DMS 273 treated with DMSO at 0.1 percent for 48 hours (cell line): ENCODE measurements around the gene PML.
A peak's percentile ranks its signal among the peaks of the same experiment; 100 is the strongest.
"Not testable (repeated sequence)": the region's sequence is repeated elsewhere in the genome, so short reads cannot be mapped to it uniquely, and the experiment has no call there.

ENCODE experiments used
- DNase-seq: peaks from one replicate; lab custom pipeline; 2025; lab: John Stamatoyannopoulos, UW

Gene PML

GRCh38 chr15:74040109-74040850 is 45.8 kb downstream of the PML start:
- no peak for DNase-seq

GRCh38 chr15:74041311-74041756 is 46.8 kb downstream of the PML start:
- no peak for DNase-seq

GRCh38 chr15:74041777-74042435 is 47.4 kb downstream of the PML start:
- no peak for DNase-seq

GRCh38 chr15:74042603-74043424 is 48.3 kb downstream of the PML start:
- DNase-seq = no peak

- no peak for DNase-seq
These were observed 49.1 kb downstream of the PML start for GRCh38 chr15:74043425-74044266.

- no peak for DNase-seq
These were observed 50.0 kb downstream of the PML start for GRCh38 chr15:74044267-74045110.

- DNase-seq = no peak
These were observed 50.7 kb downstream of the PML start for GRCh38 chr15:74045184-74045583.

GRCh38 chr15:74045636-74046274 is 51.2 kb downstream of the PML start:
- DNase-seq = no peak

- no peak for DNase-seq
These were observed 51.8 kb downstream of the PML start for GRCh38 chr15:74046275-74046674.

GRCh38 chr15:74050127-74050526 is 55.6 kb downstream of the PML start:
- DNase-seq = no peak

GRCh38 chr15:74050556-74051234 is 56.2 kb downstream of the PML start:
- DNase-seq = no peak

GRCh38 chr15:74052271-74053260 is 58.0 kb downstream of the PML start:
- DNase-seq = not testable (repeated sequence)

GRCh38 chr15:74053517-74053916 is 59.0 kb downstream of the PML start:
- no peak for DNase-seq

GRCh38 chr15:74053941-74054529 is 59.5 kb downstream of the PML start:
- peak; percentile 15 for DNase-seq

- DNase-seq = no peak
These were observed 61.3 kb downstream of the PML start for GRCh38 chr15:74055804-74056203.

- not testable (repeated sequence) for DNase-seq
These were observed 61.8 kb downstream of the PML start for GRCh38 chr15:74056330-74056729.

GRCh38 chr15:74059050-74059833 is 64.7 kb downstream of the PML start:
- DNase-seq = not testable (repeated sequence)
